NCI-H2171 (cell line): ENCODE data around the gene HS3ST3A1.
"Not testable (repeated sequence)": the region's sequence is repeated elsewhere in the genome, so short reads cannot be mapped to it uniquely, and the experiment has no call there.

Source experiments
- DNase-seq: peaks from one replicate; lab custom pipeline; 2025; lab: John Stamatoyannopoulos, UW

The HS3ST3A1 gene

DNA sequence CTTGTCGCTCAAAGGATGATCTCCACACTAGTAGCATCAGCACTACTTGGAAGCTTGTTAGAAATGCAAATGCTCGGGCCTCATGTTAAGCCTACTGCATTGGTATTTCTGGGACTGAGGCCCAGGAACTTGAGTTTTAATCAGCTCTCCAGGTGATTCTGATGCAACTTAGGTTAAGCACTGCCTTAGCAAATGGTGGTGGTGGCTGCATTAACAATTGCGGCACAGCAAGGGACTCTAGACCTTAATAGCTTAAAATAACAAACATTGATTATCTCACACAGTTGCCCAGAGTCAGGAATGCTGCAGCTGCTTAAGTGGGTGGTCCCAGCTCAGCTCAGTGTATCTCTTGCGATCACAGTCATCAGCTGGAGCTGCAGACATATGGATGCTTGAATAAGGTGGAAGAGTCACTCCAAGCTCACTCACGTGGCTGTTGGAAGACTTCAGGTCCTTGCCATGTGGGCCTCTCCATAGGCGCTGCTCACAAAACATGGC lies 25.8 kb downstream of the HS3ST3A1 start:
- no peak for DNase-seq

DNA sequence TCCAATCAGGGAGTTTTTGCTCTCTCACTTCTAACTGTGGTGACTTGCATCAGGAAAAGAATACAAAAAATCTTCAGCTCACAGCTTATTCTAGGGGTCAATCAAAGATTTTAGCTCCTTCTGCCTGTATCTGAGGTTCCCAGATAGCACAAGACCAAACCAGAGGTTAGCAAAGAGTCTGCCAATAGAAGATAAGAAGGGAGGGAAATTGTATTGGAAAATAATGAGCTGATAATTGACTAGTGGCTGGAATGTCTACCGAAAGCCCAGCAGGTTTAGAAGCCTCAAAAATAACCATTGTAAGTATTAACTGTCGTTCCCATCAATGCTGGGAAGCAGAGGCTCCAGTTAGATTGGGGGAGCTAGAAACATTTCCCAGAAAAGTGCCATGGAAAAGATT lies 26.3 kb downstream of the HS3ST3A1 start:
- DNase-seq: no peak

DNA sequence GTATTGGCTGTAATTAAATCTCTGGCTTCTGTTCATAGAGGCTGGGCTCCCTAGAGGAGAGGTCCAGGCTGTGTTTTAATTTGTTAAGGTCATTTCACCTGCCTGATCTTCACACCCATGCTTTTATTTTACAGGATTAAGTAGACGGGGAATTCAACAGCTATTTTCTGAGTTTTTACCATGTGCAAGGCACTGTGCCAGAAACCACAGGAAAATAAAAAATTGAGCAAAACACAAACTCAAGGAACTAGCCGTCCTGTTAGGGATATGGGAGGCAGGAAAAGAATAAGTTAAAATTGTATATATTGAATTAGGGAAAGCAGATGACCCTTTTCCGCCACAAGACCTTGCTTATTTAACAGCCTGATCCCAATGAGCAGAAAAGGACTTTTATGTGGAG lies 29.1 kb downstream of the HS3ST3A1 start:
- DNase-seq: no peak

DNA sequence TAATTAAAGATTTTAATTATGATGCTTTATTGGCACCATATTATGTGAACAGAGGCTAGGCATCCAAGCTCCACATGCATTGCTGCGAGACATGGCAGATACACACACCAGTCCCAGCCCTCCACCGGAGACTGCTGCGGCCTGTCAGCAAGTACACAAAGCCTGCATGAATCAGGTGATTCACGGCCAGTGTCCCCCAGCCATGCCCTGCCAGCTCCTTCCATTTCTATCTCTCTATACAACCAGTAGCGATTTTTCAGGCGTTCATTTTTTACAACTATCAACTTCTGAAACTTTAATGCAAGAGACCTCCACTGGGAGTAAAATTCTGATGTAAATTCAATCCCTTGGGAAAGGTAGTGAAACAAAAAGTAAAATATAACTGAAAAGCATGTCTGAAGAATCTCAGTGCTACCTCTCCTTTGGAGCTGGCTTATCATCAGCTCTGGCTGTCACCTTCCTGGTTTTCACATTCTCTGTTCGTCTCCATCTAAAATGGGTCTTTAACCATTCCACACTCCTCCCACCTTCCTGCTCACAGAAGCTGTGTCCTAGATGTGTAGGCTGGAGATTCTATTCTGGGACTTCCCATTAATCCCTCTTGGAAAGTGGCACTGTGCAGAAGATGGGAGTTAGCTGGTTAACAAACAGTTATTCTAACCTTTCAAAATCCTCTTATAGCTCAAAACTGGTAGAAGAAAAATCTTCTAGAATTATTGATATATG lies 32.2 kb downstream of the HS3ST3A1 start:
- DNase-seq: no peak

DNA sequence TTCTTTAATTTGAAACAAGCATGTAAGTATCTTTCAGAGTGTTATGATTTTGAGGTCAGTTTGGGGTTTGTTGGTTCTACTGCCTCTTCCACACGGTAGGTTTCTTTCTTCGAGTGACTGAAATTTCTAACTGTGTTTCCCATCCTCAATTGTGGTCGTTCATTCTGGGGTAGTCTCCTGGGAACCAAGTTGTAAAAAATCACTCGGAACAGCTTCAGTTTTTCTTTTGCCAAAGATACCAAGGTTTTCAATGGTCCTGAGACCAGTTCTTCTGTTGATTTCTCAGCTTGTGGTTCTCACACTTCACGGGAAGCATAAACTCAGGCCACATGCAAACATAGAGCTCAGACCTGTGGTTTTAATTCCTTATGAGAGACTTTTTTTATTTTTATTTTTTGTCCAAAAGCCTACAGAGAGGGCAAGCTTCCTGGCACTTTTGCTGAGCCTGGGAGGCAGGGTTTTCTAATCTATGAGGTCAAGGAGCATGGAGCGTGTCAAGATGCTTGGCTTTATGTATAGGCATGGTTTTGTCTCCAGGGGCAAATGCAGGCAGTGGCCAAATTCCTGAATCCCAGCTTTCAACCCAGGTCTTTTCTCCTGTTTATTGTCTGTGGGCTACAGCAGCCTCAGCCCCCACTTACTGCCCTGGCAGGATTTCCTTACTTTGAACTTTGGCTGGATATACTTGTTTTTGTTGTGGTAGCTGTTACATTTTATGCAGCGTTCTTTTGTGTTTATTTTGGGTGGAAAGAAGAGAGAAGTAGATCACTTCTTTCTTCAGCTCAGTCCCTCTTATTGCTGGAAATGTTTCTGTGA lies 32.9 kb downstream of the HS3ST3A1 start:
- DNase-seq: no peak

DNA sequence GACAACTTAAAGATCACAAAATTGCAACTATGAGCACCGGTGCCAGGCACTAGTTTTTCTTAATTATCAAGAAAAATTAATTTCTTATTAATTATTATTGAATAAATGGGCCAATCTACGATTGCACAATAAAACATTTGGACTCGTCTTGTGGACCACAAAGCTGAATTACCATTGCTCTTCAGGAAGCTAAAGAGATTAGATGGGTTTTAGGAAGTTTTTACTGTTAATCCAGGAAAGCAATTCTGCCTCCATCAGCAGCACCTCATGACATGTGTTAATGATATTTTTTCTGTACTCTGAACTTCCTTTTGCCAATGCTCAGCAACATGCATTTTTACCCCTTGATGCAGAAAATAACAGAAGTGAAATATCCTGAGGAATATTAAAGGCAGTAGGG lies 37.9 kb downstream of the HS3ST3A1 start:
- no peak for DNase-seq

DNA sequence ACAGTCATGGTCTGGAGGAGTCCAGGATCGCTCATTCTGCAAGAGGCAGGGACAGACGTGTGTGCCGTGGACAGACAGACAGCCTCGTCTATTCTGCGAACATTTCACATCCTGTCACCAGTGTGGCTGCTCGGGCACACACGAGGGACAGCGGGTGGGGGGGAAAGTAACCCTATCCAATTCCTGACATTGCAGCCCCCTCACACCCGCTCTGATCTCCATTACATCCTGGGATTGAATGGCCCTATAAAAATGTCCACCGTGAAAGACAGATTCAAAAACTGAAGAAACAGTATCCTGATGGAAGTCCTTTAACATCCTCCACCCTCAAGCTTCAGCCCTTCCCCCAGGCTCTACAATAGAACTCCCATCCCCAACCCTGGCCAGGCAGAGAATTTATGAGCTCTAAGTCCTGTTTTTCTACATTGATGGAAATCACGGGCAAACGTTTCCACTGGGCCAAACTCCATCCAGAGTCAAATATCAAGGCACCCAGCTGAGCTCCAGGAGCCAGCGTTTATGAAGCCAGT lies 39.4 kb downstream of the HS3ST3A1 start:
- no peak for DNase-seq

DNA sequence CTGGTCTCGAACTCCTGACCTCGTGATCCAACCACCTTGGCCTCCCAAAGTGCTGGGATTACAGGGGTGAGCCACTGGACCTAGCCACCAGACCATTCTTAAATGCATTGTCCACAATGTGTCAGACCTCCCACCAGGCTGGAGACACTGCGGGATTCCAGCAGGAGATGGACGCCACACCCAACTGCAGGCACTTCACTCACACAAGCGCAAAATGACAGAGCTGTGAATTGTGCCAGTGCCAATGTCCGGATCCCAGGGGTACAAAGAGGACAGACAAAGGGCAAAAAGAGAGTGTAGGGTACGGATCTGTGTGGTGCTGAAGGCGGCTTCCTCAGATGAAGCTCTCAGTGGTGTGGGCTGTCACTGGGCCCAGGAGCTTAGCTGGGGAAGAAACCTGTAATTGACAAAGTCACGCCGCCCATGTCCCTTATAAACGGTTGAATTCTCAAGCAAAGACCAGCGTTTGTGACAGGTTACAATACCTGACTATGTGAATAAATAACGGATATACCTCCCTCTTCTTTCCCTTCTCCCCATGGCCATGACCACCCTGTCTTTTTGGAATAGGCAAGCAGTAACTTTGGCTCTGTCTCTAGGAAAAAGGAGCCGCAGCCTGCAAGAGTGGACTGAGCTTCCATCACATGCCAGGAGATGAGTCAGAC lies 40.0 kb downstream of the HS3ST3A1 start:
- no peak for DNase-seq

DNA sequence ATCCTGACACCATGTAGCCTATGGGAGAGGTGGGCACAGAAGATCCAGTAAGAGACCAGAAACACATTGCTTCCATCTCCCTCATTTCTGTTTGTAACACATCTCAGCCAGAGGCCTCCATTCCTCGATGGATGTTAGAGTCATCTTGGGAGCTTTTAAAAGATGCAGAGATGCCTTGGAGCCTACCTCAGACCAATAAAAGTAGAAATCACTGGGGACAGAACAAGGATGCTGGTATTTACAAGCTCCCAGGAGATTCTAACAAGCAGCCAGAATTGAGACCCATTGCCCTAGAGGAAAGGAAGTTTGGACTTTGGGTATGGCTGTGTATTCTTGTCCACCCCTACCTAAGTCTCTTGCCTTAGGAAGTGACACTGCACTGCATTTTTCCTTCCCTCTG lies 40.8 kb downstream of the HS3ST3A1 start:
- DNase-seq: no peak

DNA sequence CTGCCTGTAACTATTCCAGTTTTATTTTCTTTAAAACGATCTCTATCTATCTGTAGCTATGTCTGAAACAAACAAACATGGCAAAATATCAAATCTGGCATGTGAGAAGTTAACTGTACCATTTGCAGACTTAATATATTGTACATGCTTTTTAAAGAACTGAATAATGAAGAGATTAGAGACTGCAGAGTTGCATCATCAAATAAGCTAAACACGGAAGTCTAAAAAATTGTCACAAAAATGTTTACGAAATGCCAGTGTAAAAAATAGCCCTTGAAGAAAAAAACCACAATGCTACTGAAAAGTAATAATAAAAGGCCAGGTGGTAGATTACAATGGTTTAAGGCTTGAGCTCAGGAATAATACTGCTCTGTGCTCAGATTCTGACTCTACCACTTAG lies 43.1 kb downstream of the HS3ST3A1 start:
- no peak for DNase-seq

DNA sequence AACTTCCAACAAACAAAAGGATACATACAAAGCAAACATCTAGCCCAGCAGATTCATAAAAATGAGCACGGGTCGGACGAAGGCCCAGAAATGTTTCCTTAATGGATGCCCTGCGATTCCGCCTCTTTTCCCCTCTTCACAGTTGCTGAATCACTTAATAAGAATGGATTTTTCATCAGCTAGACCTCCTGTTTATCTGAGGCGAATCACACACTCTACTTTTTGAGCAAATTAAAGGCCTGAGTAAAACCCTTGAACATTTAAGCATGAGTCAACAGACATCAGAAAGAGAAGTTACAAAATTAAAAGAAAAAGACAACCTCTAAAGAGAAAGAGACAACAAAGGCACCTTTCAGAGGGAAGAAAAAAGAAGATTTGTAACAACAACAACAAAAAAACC lies 44.7 kb downstream of the HS3ST3A1 start:
- DNase-seq: no peak

DNA sequence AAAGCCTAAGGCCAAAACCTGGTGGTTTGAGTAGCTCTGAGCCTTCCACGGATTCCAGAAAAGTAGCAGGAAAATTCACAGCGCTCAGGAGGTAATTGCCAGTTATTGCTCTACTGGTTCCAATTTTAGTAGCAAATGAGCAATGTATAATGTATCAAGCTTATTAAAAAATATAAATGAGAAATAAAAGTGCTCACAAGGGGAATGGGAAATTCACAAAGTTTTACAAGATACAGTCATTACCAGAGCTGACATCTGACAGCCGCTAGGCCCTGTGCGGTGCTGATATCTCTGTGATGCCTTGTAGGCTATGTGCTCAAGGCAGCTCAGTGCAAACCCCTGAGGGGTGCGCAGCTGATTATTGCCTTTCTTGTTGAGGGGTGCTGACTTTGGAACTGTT lies 47.5 kb downstream of the HS3ST3A1 start:
- DNase-seq: no peak

DNA sequence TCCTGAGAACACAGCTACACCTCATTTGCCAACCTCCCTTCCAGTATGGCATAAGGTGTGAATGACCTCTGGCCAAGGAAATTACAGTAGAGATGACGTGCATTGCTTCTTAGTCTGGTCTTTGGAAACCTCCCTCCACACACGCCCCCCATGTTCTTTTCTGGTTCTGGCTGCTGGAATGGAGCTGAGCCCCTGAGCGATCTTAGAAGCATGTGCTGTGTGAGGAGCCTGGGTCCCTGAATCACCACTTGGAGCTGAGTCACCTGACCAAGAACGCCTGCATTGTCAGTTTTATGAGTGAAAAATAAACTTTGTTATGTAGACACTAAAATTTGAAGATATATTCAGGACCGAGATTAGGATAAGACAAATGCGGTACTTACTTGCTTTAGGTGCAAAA lies 51.4 kb downstream of the HS3ST3A1 start:
- DNase-seq: no peak

DNA sequence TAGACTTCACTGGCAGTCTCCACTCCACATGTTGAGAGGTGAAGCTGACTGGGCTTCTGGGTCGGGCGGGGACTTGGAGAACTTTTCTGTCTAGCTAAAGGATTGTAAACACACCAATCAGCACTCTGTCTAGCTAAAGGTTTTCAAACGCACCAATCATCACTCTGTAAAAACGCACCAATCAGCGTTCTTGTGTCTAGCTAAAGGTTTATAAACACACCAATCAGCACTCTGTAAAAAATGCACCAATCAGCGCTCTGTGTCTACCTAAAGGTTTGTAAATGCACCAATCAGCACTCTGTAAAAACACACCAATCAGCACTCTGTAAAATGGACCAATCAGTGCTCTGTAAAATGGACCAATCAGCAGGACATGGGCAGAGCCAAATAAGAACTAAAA lies 53.2 kb downstream of the HS3ST3A1 start:
- DNase-seq: not testable (repeated sequence)

DNA sequence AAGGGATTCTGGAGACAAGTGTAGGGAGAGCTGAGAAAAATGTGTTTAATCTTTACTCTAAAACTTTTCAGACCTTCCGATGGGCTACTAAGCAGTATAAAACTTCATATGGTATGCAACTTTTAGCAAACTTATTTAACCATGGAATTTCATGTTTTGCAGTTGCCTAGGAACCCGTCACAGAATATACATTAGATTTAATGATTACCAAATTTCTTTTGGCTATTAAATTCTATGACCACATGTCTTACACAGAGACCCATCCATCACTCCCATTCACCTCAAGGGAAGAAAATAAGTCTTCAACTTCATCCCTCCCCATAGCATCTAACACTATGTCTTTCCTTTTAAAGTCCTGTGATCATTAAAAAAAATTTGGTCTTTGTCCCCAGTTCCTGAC lies 54.9 kb downstream of the HS3ST3A1 start:
- no peak for DNase-seq

DNA sequence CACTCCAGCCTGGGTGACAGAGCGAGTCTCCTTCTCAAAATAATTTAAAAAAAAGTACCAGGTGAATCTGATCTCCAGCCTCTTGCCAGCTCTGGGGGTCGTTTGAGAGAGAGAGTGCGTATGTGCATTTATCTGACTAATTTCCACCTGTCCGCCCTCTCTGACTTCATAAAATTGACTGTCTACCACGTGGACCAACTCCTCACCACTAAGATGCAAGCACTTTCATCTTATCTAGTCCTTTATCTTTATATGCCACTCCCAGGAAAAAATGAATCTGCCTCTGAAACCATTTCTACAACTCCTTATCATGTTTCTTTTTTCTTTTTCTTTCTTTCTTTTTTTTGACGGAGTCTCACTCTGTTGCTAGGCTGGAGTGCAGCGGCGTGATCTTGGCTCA lies 55.8 kb downstream of the HS3ST3A1 start:
- no peak for DNase-seq

DNA sequence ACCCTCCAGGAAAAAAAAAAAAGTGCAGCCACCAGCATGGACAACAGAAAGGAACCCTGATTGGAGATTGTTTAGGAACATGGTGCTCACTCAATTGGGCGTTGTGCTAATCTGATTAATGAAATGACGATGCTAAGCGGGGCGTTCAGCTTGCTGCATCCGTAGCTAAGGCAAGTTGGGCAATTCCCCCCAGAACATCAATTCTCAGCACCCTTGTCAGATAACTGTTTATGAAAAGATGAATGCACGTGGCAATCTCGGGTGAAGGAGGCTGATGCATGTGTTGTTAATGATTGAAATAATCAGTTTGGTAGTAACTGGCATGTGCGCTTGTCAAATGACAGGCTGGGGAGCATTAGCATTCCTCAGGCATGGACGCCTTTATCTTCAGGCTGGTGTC lies 57.0 kb downstream of the HS3ST3A1 start:
- DNase-seq: no peak

DNA sequence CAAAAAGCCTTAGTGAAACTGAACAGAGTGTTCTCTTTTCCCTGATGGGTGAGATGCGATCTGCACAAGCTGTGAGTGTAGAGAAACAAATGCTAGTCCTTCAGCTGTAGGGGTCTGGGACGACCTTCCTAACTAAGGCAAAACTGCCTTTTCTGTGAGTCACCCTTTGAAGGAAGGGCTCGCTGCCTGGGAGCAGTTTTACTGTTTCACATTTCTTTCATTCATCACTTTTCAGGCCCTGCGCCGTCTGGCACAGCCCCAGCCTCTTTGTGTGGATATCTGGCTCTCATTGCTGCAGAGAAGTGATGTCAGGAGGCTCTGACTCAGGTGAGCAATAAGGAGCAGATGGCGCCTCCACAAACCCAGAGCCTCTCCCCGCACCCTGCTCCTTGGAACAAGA lies 57.4 kb downstream of the HS3ST3A1 start:
- no peak for DNase-seq

DNA sequence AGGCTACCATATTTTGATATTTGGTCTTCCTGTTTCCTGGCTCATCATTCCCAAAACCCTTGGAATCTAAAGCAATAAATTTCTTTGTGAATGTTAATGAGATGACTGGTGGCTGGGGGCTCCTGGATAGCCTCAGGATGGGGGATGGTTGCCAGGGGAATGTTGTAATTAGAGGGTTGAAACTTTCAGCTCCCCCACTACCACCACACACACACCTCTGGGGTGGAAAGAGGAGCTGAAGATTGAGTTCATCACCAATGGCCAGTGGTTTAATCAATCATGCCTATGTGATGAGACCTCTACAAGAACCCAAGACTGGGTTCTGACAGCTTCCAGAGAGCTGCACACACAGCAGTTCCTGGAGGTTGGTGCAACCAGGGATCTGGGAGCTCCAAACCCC lies 59.1 kb downstream of the HS3ST3A1 start:
- DNase-seq: no peak

DNA sequence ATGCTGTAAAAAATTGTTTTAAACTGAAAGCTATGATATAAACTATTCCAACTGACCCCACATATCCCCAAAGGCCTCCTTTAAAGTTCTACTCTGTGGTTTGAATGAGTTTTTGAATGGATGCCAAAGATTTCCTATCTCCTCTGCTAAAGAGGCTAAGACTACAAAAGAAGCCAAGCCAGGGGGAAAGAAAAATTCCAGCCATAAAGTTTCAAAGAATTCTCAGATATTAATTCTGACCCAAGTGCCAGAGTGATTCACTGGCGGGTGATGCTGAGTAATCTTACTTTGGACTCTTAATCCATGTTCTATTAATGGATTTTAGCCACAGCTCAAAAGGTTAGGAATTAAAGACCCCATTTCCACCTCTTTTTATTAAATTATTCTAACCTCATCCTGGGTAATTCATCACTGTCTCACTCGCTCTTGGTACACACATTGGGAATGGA lies 60.7 kb downstream of the HS3ST3A1 start:
- DNase-seq: no peak

DNA sequence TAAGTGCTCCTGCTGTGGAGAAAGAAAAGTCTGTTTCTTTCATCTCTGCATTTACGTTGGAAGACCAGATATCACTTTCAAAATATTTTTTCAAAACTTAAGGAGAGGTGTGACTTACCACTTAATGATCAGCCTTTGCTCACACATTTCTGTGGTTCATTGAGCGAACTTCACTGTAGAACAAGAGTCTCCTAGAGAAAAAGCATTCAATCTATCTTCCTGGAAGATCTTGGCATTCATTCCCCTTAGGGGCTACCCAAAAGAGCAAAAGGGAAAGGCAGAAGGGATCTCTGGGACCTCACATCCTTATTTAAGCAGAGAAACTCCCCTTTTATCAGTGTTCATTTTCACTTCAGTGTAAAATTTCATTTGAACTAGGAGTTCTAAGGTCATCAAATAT lies 61.2 kb downstream of the HS3ST3A1 start:
- DNase-seq: no peak

DNA sequence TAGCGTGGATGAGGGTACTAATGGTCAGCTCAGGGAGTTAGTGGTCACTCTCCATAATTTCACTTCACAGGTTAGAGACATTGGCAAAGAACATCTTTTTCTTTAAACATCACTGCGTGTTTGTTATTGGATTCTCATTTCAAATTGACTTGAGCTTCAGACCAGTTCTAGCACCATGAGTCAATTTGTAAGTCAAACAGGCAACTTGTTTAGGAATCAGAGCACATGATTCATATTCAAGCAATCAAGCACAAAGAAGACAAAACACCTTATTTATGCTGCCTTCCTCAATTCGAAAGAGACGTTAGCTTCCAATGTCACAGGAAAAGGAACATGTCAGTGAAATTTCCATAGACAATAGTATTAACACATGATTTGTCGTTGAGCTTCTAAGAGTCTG lies 62.3 kb downstream of the HS3ST3A1 start:
- DNase-seq: no peak
